Transverse colon (tissue), 4 donors: ENCODE data around the gene TCF3. TPM values are rescaled to one million over a fixed set of nuclear protein-coding genes. Genes with fewer than 3 reads are reported as not detected.

Source experiments
- DNase-seq: peaks from one replicate; pipeline ENCODE4 v3.0.0-alpha.2; 2019
- H3K27ac ChIP-seq, 4 donors: fragments of 200-600 bp; sonication (generic); 2 replicates each; pipeline ENCODE4 v1.5.1; 2016 to 2018; ENCODE audit warnings: inconsistent platforms in 4 of 4
- H3K27me3 ChIP-seq: fragments of 200-600 bp; sonication (generic); 2 replicates; pipeline ENCODE4 v1.5.1; 2017; ENCODE audit warnings: inconsistent platforms
- H3K36me3 ChIP-seq, 4 donors: fragments of 200-600 bp; sonication (generic); 2 replicates each; pipeline ENCODE4 v1.5.1; 2017 to 2019; ENCODE audit warnings: inconsistent platforms in 4 of 4
- H3K4me1 ChIP-seq, 4 donors: fragments of 200-600 bp; sonication (generic); 2 replicates each; pipeline ENCODE4 v1.5.1; 2017 to 2020; ENCODE audit warnings: inconsistent platforms in 4 of 4
- H3K4me3 ChIP-seq, 4 donors: fragments of 200-600 bp; sonication (generic); 1 replicate in 1 of 4; 2 replicates in 3 of 4; pipeline versions ENCODE4 v1.5.1 to v1.6.1; 2017 to 2019; ENCODE audit warnings: inconsistent platforms in 4 of 4
- H3K9me3 ChIP-seq, 2 donors: fragments of 200-600 bp; sonication (generic); 2 replicates each; pipeline ENCODE4 v1.5.1; 2017 to 2019; ENCODE audit warnings: inconsistent platforms in 2 of 2
- CTCF ChIP-seq, 5 experiments: fragments of 200-600 bp in 3 of 5; fragments of 450-650 bp in 2 of 5; sonication (generic) in 3 of 5; IDR thresholded peaks; 1 replicate in 2 of 5; 2 replicates in 3 of 5; pipeline ENCODE4 v1.5.1; 2016 to 2017; ENCODE audit warnings: antibody characterized with exemption in 5 of 5, inconsistent platforms in 3 of 5, mild to moderate bottlenecking in 2 of 5, moderate library complexity in 1 of 5
- EP300 ChIP-seq: sonication (generic); formaldehyde crosslinking; IDR thresholded peaks from one replicate; pipeline ENCODE4 v1.6.1; 2017; ENCODE audit warnings: antibody characterized with exemption, low read depth
- POLR2A ChIP-seq: fragments of 450-650 bp; IDR thresholded peaks from one replicate; pipeline ENCODE4 v1.6.1; 2016; ENCODE audit warnings: antibody characterized with exemption, mild to moderate bottlenecking, moderate library complexity
- POLR2AphosphoS5 ChIP-seq, 3 donors: sonication (generic); formaldehyde crosslinking; IDR thresholded peaks; one replicate each; pipeline ENCODE4 v1.6.1; 2016; ENCODE audit warnings: antibody characterized with exemption in 3 of 3
- WGBS, 2 donors: methylation state at CpG; one replicate each; pipeline ENCODE4 v1.1.5; 2018; ENCODE audit warnings: low coverage in 1 of 2; 5-methylcytosine and 5-hydroxymethylcytosine counted together
- in situ Hi-C, 4 donors: fragments of 200-750 bp; cut with MboI; loops; one replicate each; pipeline versions ENCODE4 v1.15.0 to v1.15.1; 2017; ENCODE audit warnings: low sequenced_read_pairs in 3 of 4, low pct_ligation_motif_present in 1 of 4, low pct_unique_long_range_greater_than_20kb in 1 of 4
- intact Hi-C: fragments of 100-400 bp; cut with DNase I; formaldehyde crosslinking; loops from one replicate; pipeline ENCODE4 v1.15.1; 2023; ENCODE audit warnings: low total_unique reads
- total RNA-seq, 4 donors: library from RNA; depleted of rRNA; stranded (reverse); fragments of >200 nt; gene quantifications; one replicate each; pipeline ENCODE4 v1.1.0, GENCODE V29; 2016

Gene TCF3
- total RNA-seq, 4 donors from 2014 or later, result 55.9 to 160 (median 79.7) TPM

DNA sequence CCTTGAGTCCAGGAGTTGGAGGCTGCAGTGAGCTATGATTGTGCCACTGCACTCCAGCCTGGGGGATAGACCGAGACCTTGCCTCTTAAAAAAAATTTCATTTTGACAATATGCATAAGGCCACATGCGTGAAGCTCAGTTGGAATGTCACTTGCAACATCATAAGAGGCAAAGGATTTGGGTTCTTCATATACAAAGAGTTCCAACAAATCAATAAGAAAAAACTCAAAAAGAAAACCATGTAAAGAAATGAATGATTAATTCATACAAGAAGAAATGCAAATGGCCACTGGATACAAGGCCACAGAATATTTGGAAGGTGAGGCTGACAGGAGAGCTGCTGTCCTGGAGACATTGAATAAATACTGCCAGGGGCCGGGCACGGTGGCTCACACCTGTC is 9.6 kb upstream of the TCF3 start:
- Histone ChIP-seq H3K4me1 (no peaks in the 10 kb centered on the region), H3K36me3 (no peaks in the 10 kb centered on the region), H3K4me3 (no peak overlapping the region), H3K27me3 (peaks cover 35% of the 10 kb centered on the region), H3K9me3 (no peaks in the 10 kb centered on the region), H3K27ac (no peak overlapping the region)
- intact Hi-C loops (no loop called here), in situ Hi-C loops (no loop called here)
- WGBS, 2 donors, result 93 to 99% methylated on average over 3 to 4 of the region's 4 CpGs
- no peak for DNase-seq
- no peak for TF ChIP-seq POLR2A
- no peak for TF ChIP-seq POLR2AphosphoS5 (IDR thresholded peaks at IDR 0.05)

- Histone ChIP-seq H3K36me3 (no peaks in the 10 kb centered on the region), H3K9me3 (no peaks in the 10 kb centered on the region), H3K27ac (no peak overlapping the region), H3K4me3 (no peak overlapping the region), H3K27me3 (peaks cover 13% of the 10 kb centered on the region), H3K4me1 (no peaks in the 10 kb centered on the region)
- 80 to 83% methylated on average over 3 to 4 of the region's 4 CpGs for WGBS, 2 donors
- no peak for TF ChIP-seq EP300
- TF ChIP-seq CTCF (IDR thresholded peaks at IDR 0.05), result no peak
- TF ChIP-seq POLR2AphosphoS5 (IDR thresholded peaks at IDR 0.05), result no peak
- DNase-seq, result no peak
- in situ Hi-C loops, result no loop called here
- intact Hi-C loops, result no loop called here
These were observed 6.6 kb upstream of the TCF3 start for GRCh38 chr19:1659084-1659427.

DNA sequence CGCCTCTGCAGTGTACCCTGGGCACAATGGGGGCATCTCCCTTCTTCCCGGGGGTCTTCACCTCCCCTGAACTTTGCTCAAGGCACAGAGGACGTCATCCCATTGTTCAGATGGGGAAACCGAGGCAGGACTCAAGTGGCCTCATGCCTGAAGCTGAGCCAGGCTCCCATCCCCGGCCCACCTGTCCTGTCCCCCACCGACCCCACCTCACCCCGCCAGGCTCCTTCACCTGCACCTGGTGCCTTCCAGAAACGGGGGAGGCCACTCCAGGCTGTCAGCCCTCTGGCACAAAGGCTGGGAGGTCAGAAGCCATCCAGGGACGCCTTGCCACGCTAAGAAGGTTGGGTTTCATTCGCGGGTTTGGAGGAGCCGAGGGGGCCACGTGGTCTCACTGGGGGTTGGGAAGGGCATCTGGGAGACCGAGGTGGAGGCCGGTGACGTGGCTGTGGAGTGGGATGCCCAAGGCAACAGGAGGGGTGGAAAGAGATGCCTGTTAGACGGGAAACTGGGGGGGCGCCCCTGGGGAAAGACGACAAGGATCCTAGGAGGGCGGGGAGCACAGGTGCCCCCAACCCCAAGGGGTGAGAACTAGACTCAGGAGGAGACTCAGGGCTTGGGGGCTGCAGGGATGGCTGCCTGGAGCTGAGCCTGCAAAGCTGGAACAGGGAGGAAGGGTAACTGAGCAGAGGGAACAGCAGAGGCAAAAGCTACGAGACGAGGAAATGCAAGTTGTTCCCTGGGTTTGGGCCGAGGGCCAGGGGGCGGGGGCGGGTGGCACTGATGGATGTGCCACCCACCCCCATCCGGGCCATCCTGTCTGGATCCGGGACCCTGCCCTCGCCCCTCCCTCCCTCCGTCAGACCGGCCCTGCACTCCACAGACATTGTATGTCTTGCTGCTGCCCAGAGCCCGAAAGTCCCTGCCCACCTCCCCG is 6.0 kb upstream of the TCF3 start:
- intact Hi-C loops (no loop called here), in situ Hi-C loops (no loop called here)
- Histone ChIP-seq H3K4me3 (no peak overlapping the region), H3K27ac (no peak overlapping the region), H3K36me3 (no peaks in the 10 kb centered on the region), H3K4me1 (peaks cover 0 to 3% (median 0%) of the 10 kb centered on the region in 4 donors), H3K9me3 (no peaks in the 10 kb centered on the region), H3K27me3 (peaks cover 13% of the 10 kb centered on the region)
- DNase-seq, result no peak
- WGBS, 2 donors, result 58 to 80% methylated on average over 2 to 33 of the region's 33 CpGs
- TF ChIP-seq POLR2A (no peak), CTCF (IDR thresholded peaks at IDR 0.05) (no peak), EP300 (no peak), POLR2AphosphoS5 (IDR thresholded peaks at IDR 0.05) (no peak)

- Histone ChIP-seq H3K4me1 (peaks cover 0 to 6% (median 0%) of the 10 kb centered on the region in 4 donors), H3K4me3 (no peak overlapping the region), H3K27ac (no peak overlapping the region), H3K36me3 (no peaks in the 10 kb centered on the region), H3K9me3 (no peaks in the 10 kb centered on the region), H3K27me3 (peaks cover 13% of the 10 kb centered on the region)
- TF ChIP-seq CTCF (IDR thresholded peaks at IDR 0.05) (no peak), POLR2A (no peak), EP300 (no peak), POLR2AphosphoS5 (IDR thresholded peaks at IDR 0.05) (no peak)
- intact Hi-C loops, result no loop called here
- in situ Hi-C loops, result no loop called here
- 64% methylated on average over 16 of the region's 17 CpGs; no CpG with 5 or more reads in 1 of the 2 donors for WGBS, 2 donors
- no peak for DNase-seq
These were observed 5.3 kb upstream of the TCF3 start for GRCh38 chr19:1657746-1658145.
